ENCODE measurements around the gene OGG1.
"Not testable (repeated sequence)": the region's sequence is repeated elsewhere in the genome, so short reads cannot be mapped to it uniquely, and the experiment has no call there.

OGG1 gene

GRCh38 chr3:9768141-9768775 lies 18.5 kb downstream of the OGG1 start:
- DNase-seq = no peak

- DNase-seq = no peak
Observed at GRCh38 chr3:9769012-9769411, 19.3 kb downstream of the OGG1 start.

- DNase-seq = peak; percentile 2
Observed at GRCh38 chr3:9769426-9770275, 19.9 kb downstream of the OGG1 start, which contains the start of gene CAMK1. TSS of gene CAMK1 (minus strand) at chr3:9769947. CDS start at chr3:9767749, 2,198 bp downstream.

- no peak for DNase-seq
Observed at GRCh38 chr3:9770276-9770812, 20.6 kb downstream of the OGG1 start.

- not testable (repeated sequence) for DNase-seq
Observed at GRCh38 chr3:9771007-9771406, 21.3 kb downstream of the OGG1 start.

GRCh38 chr3:9776896-9777693 lies 27.3 kb downstream of the OGG1 start:
- no peak for DNase-seq

- DNase-seq = no peak
Observed at GRCh38 chr3:9777694-9778021, 27.9 kb downstream of the OGG1 start.

- DNase-seq = no peak
Observed at GRCh38 chr3:9778143-9779074, 28.7 kb downstream of the OGG1 start.

- DNase-seq = no peak
Observed at GRCh38 chr3:9779075-9779593, 29.4 kb downstream of the OGG1 start.

GRCh38 chr3:9779721-9780457 lies 30.1 kb downstream of the OGG1 start:
- no peak for DNase-seq

GRCh38 chr3:9780458-9780812 lies 30.7 kb downstream of the OGG1 start:
- no peak for DNase-seq

- DNase-seq = no peak
Observed at GRCh38 chr3:9780910-9781309, 31.2 kb downstream of the OGG1 start.

- no peak for DNase-seq
Observed at GRCh38 chr3:9781551-9781950, 31.8 kb downstream of the OGG1 start.

GRCh38 chr3:9781978-9782603 lies 32.3 kb downstream of the OGG1 start:
- DNase-seq = no peak

- no peak for DNase-seq
Observed at GRCh38 chr3:9782770-9783169, 33.0 kb downstream of the OGG1 start.

GRCh38 chr3:9783954-9784353 lies 34.2 kb downstream of the OGG1 start:
- DNase-seq = no peak

- no peak for DNase-seq
Observed at GRCh38 chr3:9784965-9785364, 35.2 kb downstream of the OGG1 start.

- DNase-seq = no peak
Observed at GRCh38 chr3:9785602-9786001, 35.9 kb downstream of the OGG1 start.

GRCh38 chr3:9786209-9786739 lies 36.5 kb downstream of the OGG1 start:
- no peak for DNase-seq

- no peak for DNase-seq
Observed at GRCh38 chr3:9786825-9787669, 37.3 kb downstream of the OGG1 start.
